GM21529 (cell line): Measurements from ENCODE around the gene C16orf96.

Experiments
- ATAC-seq: cut with Tn5 transposase; IDR thresholded peaks from one replicate; pipeline ENCODE4 v1.9.1; 2021; ENCODE audit not compliant: unreplicated experiment

The C16orf96 gene

DNA sequence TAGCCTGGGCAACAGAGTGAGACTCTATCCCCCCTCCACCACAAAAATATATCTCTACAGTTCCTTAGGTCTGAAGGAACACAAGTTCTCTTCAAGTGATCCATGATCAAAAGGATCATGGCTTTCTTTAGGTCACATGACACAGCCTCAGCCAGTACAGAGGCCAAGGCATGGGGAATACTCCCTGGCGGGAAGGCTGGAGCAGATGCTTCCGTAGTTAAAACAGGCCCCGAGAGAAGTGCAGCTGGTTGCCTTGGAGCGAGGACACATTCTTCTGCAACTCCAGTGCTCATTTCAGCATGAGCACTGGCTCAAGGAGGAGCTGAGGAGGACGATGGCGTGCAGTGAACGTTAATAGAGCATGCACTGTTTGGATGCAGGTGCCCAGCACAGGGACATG is 31.1 kb upstream of the C16orf96 start:
- no peak for ATAC-seq

DNA sequence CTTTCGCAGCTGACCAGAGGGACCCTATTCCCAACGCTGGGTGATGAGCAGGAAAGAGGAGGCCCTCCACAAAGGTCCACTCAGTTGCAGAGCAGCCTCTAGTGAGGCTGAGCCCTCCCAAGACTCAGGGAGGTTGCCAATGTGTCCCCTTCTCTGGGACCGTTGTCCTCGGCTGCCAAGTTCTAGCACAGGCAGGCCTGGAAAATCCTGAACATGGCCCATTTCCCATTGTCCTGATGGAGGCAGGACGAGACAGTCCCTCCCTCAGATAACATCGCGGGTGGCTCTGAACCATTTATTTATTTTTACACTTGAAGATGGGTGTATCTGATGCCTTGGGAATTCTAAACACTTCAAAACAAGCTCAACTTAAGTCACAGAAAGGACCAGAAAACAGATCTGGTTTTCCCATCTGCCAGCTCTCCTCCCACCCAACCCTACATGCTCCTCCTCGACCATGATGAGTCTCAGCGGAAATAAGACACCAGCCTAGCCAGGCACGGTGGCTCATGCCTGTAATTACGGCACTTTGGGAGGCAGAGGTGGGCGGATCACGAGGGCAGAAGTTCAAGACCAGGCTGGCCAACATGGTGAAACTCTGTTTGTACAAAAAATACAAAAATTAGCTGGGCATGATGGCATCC is 30.4 kb upstream of the C16orf96 start:
- ATAC-seq: no peak

DNA sequence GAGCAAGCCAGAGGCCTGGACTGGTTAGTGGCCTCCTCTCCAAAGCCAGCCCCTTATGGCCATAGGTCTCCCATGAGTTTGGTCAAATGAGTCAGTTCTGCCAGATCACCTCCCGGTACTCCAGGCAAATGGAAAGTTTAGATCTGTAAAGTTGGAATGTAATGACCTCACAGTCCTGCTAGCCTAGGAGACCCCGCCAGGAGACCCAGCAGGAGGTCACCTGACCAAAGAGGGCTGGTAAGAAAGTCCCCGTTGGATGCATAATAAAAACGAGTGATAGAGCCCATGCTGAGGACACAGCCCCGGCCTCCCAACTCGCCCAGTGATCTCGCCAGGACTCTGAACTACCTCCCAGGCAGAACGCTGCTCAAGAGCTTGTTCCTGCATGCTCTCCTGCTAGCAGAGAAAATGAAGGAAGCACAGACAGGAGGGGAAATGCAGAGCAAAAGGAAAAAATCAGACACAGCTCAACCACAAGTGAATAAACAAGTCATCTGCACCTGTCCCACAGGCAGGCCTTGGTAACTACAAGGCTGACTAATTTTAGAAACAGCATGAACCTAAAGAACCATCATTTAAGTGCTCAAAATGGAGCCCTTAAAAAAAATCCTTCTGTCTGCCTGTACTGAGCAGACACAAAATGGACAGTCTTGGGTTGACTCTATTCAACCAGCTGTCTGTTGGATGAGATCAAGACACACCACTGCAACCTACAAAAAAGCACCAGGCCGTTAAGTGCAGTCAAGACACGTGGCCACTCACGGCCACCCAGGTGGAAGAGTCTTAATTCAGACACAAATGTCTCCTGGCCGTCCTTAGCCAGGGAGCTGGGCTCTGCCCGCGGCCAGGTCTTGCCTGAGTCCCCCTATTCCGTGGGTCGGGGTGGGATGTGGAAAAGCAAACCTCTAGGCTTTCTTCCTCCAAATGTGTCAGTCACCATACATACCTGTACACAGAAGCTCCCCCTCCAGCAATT is 26.8 kb upstream of the C16orf96 start:
- ATAC-seq: no peak

DNA sequence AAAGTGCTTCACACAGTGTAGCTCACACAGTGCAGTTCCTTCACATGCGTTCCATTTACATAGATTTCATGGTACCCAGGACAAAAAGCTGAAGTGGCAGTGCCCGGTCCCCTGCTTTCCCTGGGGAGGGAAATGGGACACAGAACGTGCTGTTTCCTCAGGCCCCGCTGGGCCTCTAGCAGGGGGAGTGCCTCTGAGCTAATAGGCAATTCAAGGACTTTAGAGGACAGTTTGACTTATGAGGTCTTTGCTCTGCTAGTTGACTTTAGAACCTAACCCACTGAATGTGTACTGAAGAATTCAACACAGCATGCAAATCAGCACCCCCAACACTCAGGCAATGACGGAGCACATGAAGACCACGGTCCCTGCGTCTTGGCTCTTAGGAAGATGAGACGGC is 24.3 kb upstream of the C16orf96 start:
- ATAC-seq: no peak

DNA sequence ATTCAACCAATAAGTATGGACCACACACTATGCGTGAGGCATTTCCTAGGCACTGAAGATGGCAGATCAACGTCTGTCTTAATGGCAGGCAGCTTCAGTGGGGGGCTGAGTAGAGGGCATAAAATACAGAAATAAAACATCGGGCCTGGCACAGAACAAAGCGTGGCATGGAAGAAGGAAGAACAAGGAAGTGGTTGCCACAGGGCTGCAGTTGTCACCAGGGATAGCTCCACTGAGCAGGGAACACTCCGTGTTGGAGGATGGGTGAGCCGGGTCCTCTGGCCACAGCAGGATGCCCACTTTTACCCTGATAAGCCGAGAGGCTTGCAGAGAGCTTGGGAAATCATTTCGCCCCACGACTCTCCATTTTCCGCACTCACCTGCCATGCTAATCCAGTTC is 23.9 kb upstream of the C16orf96 start:
- no peak for ATAC-seq

DNA sequence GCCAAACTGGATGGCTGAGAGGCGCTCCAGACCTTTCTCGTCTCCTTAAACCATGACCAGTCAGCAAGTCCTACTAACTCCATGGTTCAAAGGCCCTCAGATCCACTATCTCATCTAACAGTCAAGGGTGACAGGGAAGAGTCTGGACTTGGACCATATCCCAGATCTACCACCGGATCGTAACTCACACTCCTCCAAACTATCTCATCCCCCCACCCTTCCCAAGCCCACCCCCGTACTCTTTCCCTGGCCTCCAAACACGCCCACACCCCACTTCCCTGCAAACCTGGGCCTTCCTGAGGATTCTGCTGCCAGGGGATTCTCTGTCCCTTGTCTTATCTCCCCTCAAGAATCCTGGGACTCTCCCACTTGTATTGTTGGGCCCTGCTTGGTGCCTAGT is 22.6 kb upstream of the C16orf96 start:
- ATAC-seq: no peak

DNA sequence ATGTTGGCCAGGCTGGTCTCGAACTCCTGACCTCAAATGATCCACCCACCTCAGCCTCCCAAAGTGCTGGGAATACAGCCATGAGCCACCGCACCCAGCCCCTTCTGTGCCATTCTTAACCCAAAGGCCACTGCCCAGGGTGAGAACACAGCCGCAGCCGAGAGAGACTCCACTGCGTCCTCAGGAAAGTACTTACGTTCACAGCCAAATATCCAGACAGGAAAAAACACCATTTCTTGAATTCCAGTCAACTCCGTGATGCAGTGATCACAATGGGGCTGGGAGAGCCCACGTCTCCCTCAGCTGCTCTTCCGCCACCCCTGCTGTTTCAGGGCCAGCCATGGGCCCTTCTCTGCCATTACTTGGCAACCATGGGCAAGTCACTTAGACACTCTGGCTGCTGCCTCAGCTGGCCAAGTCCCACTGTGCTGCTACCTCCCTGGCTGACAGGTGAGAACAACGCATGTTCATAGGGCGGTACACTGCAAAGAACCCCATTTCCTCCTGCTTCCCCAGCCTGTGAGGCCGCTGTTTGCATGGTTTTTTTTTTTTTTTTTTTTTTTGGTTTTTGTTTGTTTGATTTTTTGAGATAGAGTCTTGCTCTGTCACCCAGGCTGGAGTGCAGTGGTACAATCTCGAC is 21.9 kb upstream of the C16orf96 start:
- no peak for ATAC-seq

DNA sequence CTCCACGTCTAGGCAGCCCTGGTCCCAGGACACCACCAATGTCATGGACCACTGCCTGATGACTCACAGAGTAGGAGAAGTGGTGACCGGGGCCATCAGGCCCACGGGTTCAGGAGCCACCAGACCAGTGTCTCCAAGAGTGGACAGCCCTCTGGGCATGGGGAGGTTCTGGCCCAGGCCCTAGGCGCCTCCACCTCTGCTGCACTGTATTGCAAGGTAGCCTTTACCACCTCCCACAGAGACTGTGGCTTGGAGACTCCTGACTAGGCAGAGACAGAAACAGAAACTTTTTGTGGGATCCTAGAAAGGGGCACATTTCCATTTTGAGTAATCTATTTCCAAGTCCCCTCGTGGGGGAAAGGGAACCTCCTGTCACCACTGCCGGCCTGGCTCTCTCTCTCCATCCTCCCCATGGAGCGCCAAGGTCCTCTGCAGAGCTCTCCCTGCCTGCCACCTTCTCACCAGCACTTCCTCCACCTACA is 20.5 kb upstream of the C16orf96 start:
- ATAC-seq: no peak

DNA sequence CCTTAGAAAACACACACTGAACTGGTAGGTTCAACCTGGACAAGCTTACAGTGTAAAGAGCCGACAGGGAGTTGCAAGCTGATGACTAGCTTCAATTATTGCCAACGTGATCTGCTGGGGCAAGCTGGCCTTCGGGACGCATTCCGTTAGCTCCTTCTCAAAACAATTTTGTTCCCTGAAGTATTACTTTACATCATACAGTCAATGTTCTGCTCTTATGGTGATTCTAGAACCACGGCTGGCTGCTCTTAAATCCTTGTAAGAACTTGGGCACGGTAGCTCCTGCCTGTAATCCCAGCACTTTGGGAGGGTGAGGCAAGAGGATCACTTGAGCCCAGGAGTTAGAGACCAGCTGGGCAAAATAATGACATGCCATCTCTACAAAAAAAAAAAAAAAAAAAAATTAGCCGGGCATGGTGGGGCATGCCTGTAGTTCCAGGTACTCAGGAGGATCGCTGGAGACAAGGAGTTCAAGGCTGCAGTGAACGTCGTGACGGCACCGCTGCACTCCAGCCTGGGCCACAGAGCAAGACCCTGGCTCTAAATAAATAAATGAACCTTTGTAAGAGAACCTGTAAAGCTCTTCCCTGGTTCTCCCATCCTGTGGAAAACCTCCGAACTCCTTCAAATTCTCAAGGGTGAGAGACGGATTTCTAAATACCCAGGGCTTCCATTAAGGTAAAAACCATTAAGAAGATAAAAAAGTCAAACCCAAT is 19.6 kb upstream of the C16orf96 start:
- no peak for ATAC-seq

DNA sequence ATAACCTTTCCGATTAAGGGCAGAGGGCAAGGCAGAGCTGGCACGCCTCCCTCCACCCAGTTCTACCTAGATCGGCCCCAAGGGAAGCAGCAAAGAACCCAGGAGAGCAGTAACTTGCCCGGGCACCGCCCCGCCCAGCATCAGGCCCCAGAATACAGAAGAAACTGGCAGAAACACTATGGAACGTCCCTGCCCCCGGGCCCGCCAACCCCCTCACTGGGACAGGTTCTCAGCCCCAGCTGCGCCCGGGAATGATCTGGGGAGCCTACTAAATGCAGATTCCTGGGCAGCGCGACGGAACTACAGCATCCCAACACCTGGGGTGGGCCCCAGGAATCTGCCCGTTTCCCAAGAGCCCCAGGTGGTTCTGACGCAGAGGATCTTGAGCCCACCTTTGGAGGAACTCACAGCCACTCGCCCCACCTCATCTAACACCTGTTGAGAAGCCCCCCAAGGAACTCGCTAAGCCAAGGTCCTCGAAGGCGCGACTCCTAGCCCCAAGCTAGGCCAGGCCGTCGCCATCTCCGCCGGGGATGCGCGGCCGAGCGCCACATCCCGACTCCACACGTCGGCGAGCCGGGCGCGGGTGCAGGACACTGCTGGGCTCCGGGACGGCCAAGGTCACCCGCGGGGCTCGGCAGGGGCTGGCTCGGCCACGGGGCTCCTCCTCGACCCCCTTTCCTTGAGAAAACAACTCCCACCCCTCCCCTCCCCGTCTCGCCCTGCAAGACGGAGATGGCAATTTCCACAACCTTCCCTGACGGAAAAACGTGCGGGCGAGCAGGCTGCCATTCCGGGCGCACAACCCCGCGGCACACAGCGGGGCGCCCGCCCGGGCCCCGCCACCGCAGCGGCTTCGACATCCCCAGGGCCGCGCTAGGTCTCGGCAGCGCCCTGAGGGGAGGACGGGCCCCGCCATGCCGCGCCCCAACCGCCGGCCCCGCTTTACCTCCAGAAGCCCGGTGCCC is 18.5 kb upstream of the C16orf96 start:
- no peak for ATAC-seq

DNA sequence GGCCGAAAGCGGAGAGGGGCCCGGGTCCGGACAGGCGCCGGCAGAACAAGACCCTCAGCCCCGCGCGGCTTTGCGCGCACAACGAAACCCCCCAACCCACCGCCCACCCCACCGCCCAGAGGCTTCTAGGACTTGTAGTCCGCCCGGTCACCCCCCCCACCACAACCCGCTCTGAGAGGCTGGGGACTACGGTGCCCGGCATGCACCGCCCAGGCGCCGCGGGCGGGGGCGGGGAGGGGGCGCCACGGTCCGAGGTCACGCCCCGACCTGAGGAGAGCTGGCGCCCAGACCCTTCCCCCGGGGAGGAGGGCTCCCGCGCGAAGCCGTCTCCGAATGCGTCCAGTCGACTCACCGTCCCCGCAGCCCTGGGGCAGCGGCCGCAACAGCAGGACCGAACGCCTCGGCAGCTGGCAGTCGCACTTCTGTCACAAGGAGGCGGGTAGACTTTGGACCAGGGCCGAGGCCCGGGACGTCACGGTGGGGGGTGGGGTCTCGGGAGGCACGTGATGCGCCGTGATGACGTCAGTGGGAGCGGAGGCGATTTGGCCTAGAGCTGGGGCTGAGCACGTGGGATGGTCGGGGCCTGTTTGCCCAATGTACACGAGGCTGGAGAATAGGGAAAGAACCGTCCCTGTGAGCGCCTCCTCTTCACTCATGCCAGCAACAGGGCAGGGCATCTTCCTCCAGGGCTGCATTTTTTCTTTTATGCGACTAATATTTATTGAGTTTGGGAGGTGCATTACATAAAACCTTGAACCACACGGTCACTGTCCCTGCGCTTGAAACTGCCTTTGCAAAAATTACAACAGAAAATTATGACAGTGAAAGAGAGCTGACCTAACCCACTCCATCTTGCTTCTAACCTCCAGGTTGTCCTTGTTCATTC is 17.5 kb upstream of the C16orf96 start, which contains the start of gene CDIP1:
Gene CDIP1, minus strand, starts transcription at position 424 of the 886 bp plus-strand sequence. CDS start 24,643 bp downstream, outside the sequence.
- ATAC-seq: peak; percentile 75

DNA sequence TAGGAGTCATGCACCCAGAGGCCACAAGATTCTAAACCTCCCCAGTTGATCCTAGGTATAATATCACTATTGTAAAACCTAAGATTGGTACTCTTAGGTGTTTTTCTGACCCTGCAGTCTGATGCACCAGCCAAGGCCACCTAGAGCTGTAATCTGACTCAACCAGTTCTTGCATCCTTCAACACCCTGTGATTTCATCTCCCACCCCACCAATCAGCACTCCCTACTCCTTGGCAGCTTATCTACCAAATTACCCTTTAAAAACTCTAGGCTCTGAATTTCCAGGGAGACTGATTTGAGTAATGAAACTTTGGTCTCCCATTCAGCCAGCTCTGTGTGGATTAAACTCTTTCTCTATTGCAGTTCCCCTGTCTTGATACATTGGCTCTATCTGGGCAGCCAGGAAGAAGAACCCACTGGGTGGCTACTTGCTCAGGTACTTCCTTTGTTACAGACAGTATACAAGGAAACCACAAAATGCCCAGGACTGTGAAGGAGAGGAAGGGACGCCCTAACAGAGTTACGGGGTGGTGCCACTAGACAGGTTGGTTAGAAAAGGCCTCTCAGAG is 16.3 kb upstream of the C16orf96 start:
- no peak for ATAC-seq

DNA sequence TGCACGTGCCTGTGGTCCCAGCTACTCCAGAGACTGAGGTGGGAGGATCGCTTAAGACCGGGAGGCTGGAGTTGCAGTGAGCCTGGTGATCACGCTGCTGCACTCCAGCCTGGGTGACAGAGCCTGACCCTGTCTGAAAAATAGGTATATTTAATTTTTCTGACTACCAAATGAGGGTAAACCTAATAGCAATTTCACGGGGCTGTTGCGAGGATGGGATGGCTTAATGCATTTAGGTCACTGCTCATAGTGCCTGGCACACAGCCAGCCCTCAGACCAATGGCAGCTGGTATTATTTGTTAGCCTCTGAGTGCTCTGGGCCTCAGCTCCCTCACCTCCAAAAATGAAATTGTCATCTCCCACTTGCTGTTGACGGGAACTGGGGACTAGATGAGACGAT is 11.7 kb upstream of the C16orf96 start:
- no peak for ATAC-seq

DNA sequence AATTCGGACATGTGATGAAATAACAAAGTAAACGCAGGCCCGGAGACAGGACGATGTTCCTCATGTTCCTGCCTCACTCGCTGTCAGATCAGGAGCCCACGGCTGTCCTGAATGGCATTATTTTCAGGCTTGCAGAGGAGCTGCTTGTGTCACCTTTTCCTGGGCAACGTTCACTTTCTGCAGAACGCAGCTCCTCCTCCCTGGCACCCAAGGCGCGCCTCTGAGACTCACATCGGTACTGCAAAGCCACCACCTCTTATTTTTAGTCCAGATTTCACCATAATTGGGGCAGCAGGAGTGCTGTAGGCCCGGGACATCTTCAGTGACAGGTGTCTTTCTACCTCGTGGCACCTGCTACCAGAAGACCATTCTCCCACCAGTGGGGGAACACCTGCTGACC is 8.0 kb upstream of the C16orf96 start:
- no peak for ATAC-seq

DNA sequence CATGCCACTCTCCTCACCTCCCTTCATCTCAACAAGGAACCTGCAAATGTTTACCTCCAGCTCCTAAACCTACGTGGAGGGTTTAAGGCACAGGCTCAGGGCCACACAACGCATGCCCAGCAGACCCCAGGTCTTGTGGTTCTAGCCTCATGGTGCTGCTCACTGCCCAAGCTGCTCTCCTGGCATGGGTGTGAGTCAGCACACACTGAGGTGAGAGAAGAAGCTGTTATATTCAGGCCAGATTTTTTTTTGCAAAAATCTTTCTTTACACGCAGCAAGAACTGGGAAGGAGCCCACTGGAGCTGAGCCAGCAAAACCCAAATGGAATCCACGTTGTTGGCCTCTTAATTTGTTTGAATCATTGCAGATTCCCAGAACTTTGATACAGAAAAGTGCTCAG is 5.5 kb upstream of the C16orf96 start:
- no peak for ATAC-seq

DNA sequence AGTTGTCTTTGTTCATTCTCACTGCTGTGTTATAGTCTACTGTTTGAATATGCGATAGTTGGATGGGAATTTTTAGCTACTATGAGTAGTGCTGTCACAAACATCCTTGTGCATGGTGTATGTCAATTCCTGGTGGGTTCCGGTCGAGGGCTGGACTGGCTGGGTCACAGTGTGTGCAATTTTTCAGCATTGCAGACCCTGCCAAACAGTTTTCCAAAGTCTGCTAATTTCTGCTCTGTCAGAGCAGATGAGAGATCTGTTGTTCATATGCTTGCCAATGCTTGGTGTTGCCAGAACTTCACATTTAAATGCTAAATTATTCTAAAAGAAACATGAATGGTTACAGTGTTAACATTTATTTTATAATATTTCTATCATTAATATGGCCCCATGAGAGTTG is 3.6 kb upstream of the C16orf96 start:
- no peak for ATAC-seq

DNA sequence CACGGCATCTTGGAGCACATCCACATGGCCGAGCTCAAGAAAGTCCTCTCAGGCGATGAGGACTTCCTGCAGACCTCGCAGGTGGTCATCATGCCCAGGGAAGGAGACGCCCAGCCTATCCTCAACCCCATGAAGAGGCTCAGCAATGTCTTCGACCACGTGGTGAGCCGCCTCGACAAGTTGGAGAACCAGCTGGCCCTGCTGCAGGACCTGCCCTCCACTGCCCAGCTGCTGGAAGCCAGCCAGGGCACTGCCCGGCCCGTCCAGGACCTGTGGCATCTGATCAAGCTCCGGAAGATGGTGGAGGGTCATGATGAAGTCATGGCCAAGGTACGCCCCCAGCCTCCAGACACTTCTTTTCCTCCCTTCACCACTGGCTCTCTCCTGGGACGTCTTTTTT is 440 bp downstream of the C16orf96 start:
- no peak for ATAC-seq

DNA sequence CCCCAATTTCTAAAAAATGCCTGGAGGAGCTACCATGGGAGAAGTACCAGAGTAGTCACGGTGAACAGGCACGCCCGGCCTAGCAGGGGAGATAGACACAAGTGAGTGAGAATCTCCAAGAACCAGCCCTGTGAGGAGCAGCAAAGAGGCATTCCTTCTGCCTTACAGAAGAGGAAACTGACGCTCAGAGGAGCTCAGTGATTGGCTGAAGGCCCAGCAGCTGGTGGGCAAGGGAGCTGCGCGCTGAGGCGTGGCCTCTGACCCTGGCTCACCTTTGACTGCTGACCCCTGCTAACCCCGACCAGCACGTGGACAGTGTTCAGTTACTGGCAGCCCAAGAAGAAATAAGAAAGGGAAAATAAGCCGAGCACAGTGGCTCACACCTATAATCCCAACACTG is 1.8 kb downstream of the C16orf96 start:
- no peak for ATAC-seq

DNA sequence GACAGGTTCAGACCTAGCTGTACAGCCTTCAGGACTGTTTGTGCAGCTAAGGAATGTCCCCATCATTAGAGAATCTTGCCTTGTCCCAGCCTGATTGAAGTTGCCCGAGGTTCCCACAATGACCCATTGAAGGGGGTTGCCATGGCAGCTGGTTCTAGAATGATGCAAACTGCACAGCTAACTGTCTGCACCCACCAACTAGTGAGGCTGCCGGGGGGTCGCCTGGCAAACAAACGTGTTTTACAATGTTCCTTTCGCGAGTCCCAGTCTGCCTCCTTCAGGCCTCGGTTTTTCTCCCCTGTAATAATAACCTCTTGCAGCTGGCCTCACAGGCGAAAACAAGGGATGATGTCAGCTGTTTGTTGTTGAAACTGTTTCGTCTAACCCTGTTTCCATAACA is 5.5 kb downstream of the C16orf96 start:
- ATAC-seq: no peak
